Gastrocnemius medialis (tissue), 4 donors: ENCODE results near the gene CFAP77. TPM values are rescaled to one million over a fixed set of nuclear protein-coding genes. Genes with fewer than 3 reads are reported as not detected.

Experiments
- ATAC-seq, 2 donors: fragments of 150-250 bp; one replicate each; pipeline ENCODE4 v1.9.1; 2016
- DNase-seq, 2 donors: peaks; one replicate each; pipeline ENCODE4 v3.0.0-alpha.2; 2019
- H3K27ac ChIP-seq, 4 donors: fragments of 200-600 bp; sonication (generic); 1 replicate in 1 of 4; 2 replicates in 3 of 4; pipeline ENCODE4 v1.5.1; 2016 to 2018; ENCODE audit warnings: mild to moderate bottlenecking in 2 of 4, moderate library complexity in 1 of 4
- H3K27me3 ChIP-seq, 3 donors: fragments of 200-600 bp; sonication (generic) in 2 of 3; 1 replicate in 1 of 3; 2 replicates in 2 of 3; pipeline versions ENCODE4 v1.5.1 to v1.6.0; 2016 to 2019; ENCODE audit warnings: mild to moderate bottlenecking in 1 of 3, moderate library complexity in 1 of 3
- H3K36me3 ChIP-seq, 2 donors: fragments of 200-600 bp; sonication (generic) in 1 of 2; one replicate each; pipeline ENCODE4 v1.5.1; 2017 to 2018
- H3K4me1 ChIP-seq, 2 donors: fragments of 200-600 bp; sonication (generic) in 1 of 2; one replicate each; pipeline ENCODE4 v1.5.1; 2016 to 2017; ENCODE audit warnings: mild to moderate bottlenecking in 2 of 2
- H3K4me3 ChIP-seq, 4 donors: fragments of 200-600 bp; sonication (generic) in 3 of 4; 1 replicate in 1 of 4; 2 replicates in 3 of 4; pipeline ENCODE4 v1.5.1; 2016 to 2019; ENCODE audit warnings: mild to moderate bottlenecking in 2 of 4
- H3K9me3 ChIP-seq, 3 donors: fragments of 200-600 bp; sonication (generic) in 2 of 3; 1 replicate in 1 of 3; 2 replicates in 2 of 3; pipeline ENCODE4 v1.5.1; 2016 to 2019
- POLR2A ChIP-seq, 2 donors: fragments of 450-650 bp; IDR thresholded peaks; one replicate each; pipeline ENCODE4 v1.6.1; 2017; ENCODE audit warnings: antibody characterized with exemption in 2 of 2, mild to moderate bottlenecking in 2 of 2, moderate library complexity in 2 of 2
- in situ Hi-C, 4 donors: fragments of 200-750 bp; cut with MboI; loops; one replicate each; pipeline versions ENCODE4 v1.15.0 to v1.8.0; 2017; ENCODE audit warnings: low sequenced_read_pairs in 4 of 4
- intact Hi-C: fragments of 100-400 bp; cut with DNase I; formaldehyde crosslinking; loops from one replicate; pipeline ENCODE4 v1.15.1; 2023; ENCODE audit warnings: low total_unique reads
- total RNA-seq, 4 donors: library from RNA; depleted of rRNA; stranded (reverse); fragments of >200 nt; gene quantifications; one replicate each; pipeline versions ENCODE4 v1.1.0 to v1.2.3, GENCODE V29; 2016
- TF ChIP-seq, protein P1 (sequence below), 5 experiments: fragments of 450-650 bp in 3 of 5; fragments of 200-600 bp in 2 of 5; sonication (generic) in 2 of 5; IDR thresholded peaks in 4 of 5; conservative IDR thresholded peaks in 1 of 5; 1 replicate in 4 of 5; 2 replicates in 1 of 5; pipeline ENCODE4 v1.5.1; 2016 to 2019; ENCODE audit warnings: antibody characterized with exemption in 5 of 5, mild to moderate bottlenecking in 3 of 5, moderate library complexity in 3 of 5

CFAP77 gene
- total RNA-seq, 4 donors from 2014 or later = not detected

DNA sequence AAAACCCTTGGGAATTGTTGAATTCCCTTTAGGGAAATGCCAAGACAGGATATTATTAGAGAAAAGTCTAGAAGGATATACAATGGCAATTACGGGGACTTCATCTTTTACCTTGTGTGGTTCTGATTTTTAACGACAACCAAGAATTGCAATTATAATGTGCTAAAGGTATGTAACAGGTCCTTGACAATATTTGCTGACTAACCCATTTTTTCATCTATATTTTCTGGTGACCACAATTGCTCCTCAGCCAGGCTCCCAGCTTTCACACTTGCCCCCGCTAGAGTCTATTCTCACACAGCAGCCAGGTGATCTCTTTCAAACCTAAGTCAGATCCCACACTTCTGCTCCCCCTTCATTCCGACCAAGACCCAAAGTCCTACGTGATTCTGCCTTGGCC lies 206.7 kb downstream of the CFAP77 start:
- no peak overlapping the region for H3K27ac ChIP-seq
- H3K27me3 ChIP-seq = no peaks in the 10 kb centered on the region
- ATAC-seq (no peak), DNase-seq (no peak)
- no peak for TF ChIP-seq POLR2A (IDR thresholded peaks at IDR 0.05)
- TF ChIP-seq, protein P1, sequence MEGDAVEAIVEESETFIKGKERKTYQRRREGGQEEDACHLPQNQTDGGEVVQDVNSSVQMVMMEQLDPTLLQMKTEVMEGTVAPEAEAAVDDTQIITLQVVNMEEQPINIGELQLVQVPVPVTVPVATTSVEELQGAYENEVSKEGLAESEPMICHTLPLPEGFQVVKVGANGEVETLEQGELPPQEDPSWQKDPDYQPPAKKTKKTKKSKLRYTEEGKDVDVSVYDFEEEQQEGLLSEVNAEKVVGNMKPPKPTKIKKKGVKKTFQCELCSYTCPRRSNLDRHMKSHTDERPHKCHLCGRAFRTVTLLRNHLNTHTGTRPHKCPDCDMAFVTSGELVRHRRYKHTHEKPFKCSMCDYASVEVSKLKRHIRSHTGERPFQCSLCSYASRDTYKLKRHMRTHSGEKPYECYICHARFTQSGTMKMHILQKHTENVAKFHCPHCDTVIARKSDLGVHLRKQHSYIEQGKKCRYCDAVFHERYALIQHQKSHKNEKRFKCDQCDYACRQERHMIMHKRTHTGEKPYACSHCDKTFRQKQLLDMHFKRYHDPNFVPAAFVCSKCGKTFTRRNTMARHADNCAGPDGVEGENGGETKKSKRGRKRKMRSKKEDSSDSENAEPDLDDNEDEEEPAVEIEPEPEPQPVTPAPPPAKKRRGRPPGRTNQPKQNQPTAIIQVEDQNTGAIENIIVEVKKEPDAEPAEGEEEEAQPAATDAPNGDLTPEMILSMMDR (IDR thresholded peaks at IDR 0.05 in 4 of 5, conservative IDR thresholded peaks at IDR 0.05 in 1 of 5) = no peak
- intact Hi-C loops (no loop called here), in situ Hi-C loops (no loop called here)
- H3K9me3 ChIP-seq = no peaks in the 10 kb centered on the region
- no peaks in the 10 kb centered on the region for H3K4me1 ChIP-seq
- no peak overlapping the region for H3K4me3 ChIP-seq
- H3K36me3 ChIP-seq = peaks cover 0 to 63% of the 10 kb centered on the region in 2 donors

DNA sequence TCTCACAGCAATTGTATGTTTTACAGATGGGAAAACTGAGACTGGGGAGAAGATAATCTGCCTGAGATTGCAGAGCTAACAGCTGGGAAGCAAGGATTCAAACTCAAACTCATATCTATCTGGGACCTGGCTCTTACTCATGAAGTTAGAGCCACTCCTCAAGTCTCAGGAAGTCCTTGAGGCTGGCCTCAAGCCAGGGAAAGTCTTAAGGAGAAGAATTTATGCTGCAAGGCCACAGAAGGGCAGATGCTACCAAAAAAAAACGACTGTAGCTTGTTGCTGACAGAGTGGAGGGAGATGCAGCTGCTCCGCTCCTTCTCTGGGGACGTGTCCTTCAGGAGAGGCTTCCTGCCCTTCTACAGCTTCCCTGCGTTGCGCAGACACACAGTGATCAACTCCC lies 212.1 kb downstream of the CFAP77 start:
- in situ Hi-C loops (no loop called here), intact Hi-C loops (no loop called here)
- Histone ChIP-seq H3K9me3 (no peaks in the 10 kb centered on the region), H3K27me3 (no peaks in the 10 kb centered on the region), H3K4me3 (no peak overlapping the region), H3K27ac (no peak overlapping the region), H3K4me1 (no peaks in the 10 kb centered on the region), H3K36me3 (peaks cover 0 to 54% of the 10 kb centered on the region in 2 donors)
- TF ChIP-seq POLR2A (IDR thresholded peaks at IDR 0.05) = no peak
- TF ChIP-seq, protein P1 (IDR thresholded peaks at IDR 0.05 in 4 of 5, conservative IDR thresholded peaks at IDR 0.05 in 1 of 5) = no peak
- ATAC-seq (no peak), DNase-seq (no peak)

Other genes with a start within 250 kb of the CFAP77 start
- under 1 TPM; 0.15 to 0.61 (median 0.19) TPM for gene NTNG2, start 248.2 kb upstream of the CFAP77 start, total RNA-seq
- gene SETX, start 55.2 kb upstream of the CFAP77 start, total RNA-seq = 10 to 100 TPM; 22.3 to 39.3 (median 24.8) TPM
- 10 to 100 TPM; 11.9 to 18.2 (median 12.8) TPM for gene TTF1, start 3.4 kb upstream of the CFAP77 start, total RNA-seq
- not detected for gene BARHL1, start 172.4 kb downstream of the CFAP77 start, total RNA-seq